Femur (tissue), 1 donor: ENCODE results near the gene MRNIP.

Experiments used
- DNase-seq: peaks from one replicate; pipeline ENCODE4 v3.0.0-alpha.2; 2017

Gene MRNIP

GRCh38 chr5:179820127-179820482 lies 38.5 kb downstream of the MRNIP start:
- DNase-seq, result no peak

- peak; percentile 75 for DNase-seq
Measured at GRCh38 chr5:179819296-179820126, 39.1 kb downstream of the MRNIP start.

GRCh38 chr5:179818746-179819295 lies 39.8 kb downstream of the MRNIP start:
- peak; percentile 92 for DNase-seq

- DNase-seq, result no peak
Measured at GRCh38 chr5:179817890-179818745, 40.5 kb downstream of the MRNIP start.

- no peak for DNase-seq
Measured at GRCh38 chr5:179817470-179817840, 41.2 kb downstream of the MRNIP start.

- peak; percentile 32 for DNase-seq
Measured at GRCh38 chr5:179816796-179817469, 41.7 kb downstream of the MRNIP start.

GRCh38 chr5:179816401-179816795 lies 42.2 kb downstream of the MRNIP start:
- peak; percentile 29 for DNase-seq

GRCh38 chr5:179815491-179816249 lies 42.9 kb downstream of the MRNIP start:
- DNase-seq, result no peak

GRCh38 chr5:179814090-179814489 lies 44.5 kb downstream of the MRNIP start:
- no peak for DNase-seq

GRCh38 chr5:179812997-179813607 lies 45.5 kb downstream of the MRNIP start:
- DNase-seq, result no peak

GRCh38 chr5:179812135-179812825 lies 46.3 kb downstream of the MRNIP start:
- no peak for DNase-seq

GRCh38 chr5:179806250-179807048 lies 52.2 kb downstream of the MRNIP start, which contains the start of gene MGAT4B:
MGAT4B (minus strand) TSS chr5:179806866; CDS start chr5:179806583, 283 bp downstream.
- peak; percentile 83 for DNase-seq

- peak; percentile 57 for DNase-seq
Measured at GRCh38 chr5:179805529-179806249, 52.9 kb downstream of the MRNIP start.

- no peak for DNase-seq
Measured at GRCh38 chr5:179805070-179805528, 53.5 kb downstream of the MRNIP start.

GRCh38 chr5:179804555-179804947 lies 54.1 kb downstream of the MRNIP start:
- no peak for DNase-seq

GRCh38 chr5:179803651-179804554 lies 54.7 kb downstream of the MRNIP start:
- no peak for DNase-seq

- no peak for DNase-seq
Measured at GRCh38 chr5:179802950-179803562, 55.6 kb downstream of the MRNIP start.
